GM21515 (cell line): ENCODE data around the gene PFDN2.

ENCODE experiments used
- ATAC-seq: cut with Tn5 transposase; IDR thresholded peaks from one replicate; pipeline ENCODE4 v1.9.1; 2021; ENCODE audit not compliant: unreplicated experiment

The PFDN2 gene

GRCh38 chr1:161117759-161118581 is at the start of gene PFDN2, which contains the start of gene NIT1:
Gene PFDN2, minus strand, starts transcription at chr1:161118037. Its CDS starts 11 bp downstream, at chr1:161118026.
Gene NIT1, plus strand, starts transcription at chr1:161118105. Its CDS starts 72 bp downstream, at chr1:161118177.
- ATAC-seq, result peak; percentile 72

- ATAC-seq, result no peak
Measured at GRCh38 chr1:161166669-161167548, 49.1 kb upstream of the PFDN2 start.

DNA sequence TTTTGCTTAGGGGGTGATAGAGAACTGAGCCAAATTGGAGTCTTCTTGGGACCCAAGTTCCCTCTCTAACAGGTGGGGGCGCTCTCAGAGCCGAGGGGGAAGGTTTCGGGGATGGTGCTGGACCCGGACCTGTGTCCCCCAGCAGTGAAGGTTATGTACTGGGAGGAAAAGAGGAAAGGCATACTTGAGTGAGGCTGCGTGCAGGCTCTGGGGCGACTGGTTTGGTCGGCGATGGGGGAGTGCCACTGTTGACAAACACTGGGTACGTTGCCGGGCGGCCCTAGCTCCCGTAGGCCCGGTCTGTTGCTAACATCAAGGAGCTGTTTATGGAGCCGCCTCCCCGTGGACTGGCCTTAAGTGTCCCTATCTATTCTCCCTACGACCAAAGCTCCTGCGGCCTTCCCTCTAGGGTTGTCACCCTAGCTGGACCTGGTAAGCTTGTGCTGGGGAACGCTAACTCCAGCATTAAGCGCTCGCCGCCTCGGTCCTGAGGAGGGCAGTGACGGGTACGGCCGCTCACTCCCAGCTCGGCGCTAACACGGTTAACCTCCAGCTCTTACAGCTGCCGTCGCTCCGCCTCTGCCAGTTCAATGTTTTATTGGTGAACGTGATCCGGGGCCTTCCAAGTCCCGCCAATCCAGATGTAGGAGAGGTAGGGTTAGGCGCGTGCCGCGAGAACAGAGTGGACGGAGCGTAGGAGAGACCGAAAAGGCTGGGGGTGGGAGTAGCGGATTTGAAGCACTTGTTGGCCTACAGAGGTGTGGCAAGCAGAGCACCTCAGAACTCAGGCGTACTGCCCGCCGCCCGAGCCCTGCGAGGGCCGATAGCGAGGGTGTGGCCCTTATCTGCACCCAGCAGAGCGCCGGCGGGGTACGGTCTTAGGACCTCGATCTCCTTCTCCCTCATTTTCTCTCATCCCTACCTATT is 48.2 kb upstream of the PFDN2 start, which contains the start of gene PPOX:
Gene PPOX (plus strand): TSS at position 685 of the 927 bp plus-strand sequence. CDS start 422 bp downstream, outside the sequence.
- peak; percentile 89 for ATAC-seq

DNA sequence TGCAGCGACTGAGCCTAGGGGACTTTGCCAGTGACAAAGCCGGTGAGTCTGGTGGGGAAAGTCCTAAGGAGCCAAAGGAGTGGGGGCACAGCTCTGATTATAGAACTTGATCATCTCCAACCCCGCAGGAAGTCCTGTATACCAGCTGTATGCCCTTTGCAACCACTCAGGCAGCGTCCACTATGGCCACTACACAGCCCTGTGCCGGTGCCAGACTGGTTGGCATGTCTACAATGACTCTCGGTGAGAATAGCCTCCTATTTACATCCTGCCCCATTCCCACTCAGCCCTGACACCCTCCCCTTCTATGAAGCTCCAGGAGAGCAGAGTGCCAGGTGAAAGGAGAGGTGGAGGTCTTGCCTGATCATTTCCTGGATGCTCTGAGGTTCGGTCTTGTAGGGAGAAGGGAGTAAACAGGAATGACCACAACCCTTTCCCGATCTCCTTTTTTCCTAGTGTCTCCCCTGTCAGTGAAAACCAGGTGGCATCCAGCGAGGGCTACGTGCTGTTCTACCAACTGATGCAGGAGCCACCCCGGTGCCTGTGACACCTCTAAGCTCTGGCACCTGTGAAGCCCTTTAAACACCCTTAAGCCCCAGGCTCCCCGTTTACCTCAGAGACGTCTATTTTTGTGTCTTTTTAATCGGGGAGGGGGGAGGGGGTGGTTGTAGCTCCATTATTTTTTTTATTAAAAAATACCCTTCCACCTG is 47.2 kb upstream of the PFDN2 start:
- no peak for ATAC-seq

DNA sequence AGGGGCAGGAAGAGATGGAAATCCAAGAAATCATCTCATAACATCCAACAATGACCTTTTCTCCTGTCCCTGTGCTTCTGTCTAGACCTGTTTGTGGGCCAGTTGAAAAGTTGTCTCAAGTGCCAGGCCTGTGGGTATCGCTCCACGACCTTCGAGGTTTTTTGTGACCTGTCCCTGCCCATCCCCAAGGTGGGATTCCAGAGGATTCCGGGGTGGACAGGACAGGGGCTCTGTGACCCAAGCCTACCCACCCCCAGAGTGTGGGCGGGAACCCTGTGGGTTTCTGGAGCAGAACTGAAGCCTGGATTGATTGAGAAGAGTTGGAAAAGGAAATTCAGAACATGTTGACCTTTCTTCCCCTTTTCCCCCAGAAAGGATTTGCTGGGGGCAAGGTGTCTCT is 46.0 kb upstream of the PFDN2 start:
- no peak for ATAC-seq

GRCh38 chr1:161162806-161163205 is 45.0 kb upstream of the PFDN2 start:
- ATAC-seq, result no peak

GRCh38 chr1:161162052-161162451 is 44.2 kb upstream of the PFDN2 start:
- no peak for ATAC-seq

DNA sequence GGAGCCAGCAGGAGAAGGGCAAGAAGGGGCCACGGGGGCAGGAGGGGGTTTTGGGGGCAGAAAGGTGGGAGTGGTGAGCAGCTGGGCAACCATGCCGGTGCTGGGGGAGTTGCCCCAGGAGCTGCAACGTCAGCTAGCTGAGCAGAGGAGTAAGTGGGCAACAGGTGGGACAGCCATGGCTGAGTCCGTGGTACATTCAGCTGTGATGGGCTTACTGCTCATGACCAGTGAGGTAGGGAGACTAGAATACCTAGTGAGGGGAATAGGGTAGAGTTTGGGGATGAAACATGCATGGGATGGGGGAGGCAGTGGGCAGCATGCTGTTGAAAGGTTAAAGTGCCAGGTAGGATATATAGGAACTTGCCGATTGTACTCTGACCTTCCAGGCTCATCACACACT is 43.8 kb upstream of the PFDN2 start:
- ATAC-seq, result no peak

DNA sequence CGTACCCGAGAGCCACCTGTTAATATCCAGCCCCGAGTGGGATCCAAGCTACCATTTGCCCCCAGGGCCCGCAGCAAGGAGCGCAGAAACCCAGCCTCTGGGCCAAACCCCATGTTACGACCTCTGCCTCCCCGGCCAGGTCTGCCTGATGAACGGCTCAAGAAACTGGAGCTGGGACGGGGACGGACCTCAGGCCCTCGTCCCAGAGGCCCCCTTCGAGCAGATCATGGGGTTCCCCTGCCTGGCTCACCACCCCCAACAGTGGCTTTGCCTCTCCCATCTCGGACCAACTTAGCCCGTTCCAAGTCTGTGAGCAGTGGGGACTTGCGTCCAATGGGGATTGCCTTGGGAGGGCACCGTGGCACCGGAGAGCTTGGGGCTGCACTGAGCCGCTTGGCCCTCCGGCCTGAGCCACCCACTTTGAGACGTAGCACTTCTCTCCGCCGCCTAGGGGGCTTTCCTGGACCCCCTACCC is 42.9 kb upstream of the PFDN2 start:
- no peak for ATAC-seq

DNA sequence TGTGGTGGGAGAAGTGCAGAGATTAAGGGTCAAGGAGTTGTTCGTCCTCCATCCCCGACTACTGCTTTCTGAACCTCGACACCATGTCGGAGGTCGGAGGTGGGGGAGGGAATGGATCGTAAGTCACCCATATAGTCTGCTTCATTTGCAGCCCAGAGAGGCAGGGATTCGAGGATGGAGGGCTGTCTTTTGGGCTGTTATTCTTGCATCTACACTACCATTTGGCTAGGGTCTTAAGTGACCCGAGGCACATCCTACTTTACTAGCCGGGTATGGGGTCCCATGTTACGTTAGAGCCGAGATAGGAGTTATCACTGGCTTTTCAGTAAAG is 42.0 kb upstream of the PFDN2 start:
- no peak for ATAC-seq

- ATAC-seq, result peak; percentile 73
Measured at GRCh38 chr1:161159087-161159912, 41.5 kb upstream of the PFDN2 start, which contains the start of gene USP21. Gene USP21, plus strand, starts transcription at chr1:161159500. Its CDS starts 1,141 bp downstream, at chr1:161160641.

- no peak for ATAC-seq
Measured at GRCh38 chr1:161158316-161159010, 40.6 kb upstream of the PFDN2 start.

- ATAC-seq, result no peak
Measured at GRCh38 chr1:161157867-161158266, 40.0 kb upstream of the PFDN2 start.

- peak; percentile 80 for ATAC-seq
Measured at GRCh38 chr1:161153682-161154337, 36.0 kb upstream of the PFDN2 start, which contains the start of gene UFC1. Gene UFC1, plus strand, starts transcription at chr1:161153978. Its CDS starts 20 bp downstream, at chr1:161153998.

DNA sequence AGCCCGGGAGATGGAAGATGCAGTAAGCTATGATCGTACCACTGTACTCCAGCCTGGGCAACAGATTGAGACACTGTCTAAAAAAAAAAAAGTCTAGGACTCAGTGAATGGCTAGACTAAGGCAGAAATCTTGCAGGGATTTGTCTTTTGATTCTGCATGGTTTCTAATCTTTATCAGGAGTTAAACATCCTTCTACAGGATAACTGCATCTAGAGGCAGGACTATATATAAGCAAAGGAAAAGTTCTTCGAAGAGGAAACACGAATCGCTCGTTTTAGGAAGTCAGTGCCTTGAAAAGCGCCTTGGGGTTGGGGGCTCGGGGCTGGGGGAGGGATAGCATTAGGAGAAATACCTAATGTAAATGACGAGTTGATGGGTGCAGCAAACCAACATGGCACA is 35.3 kb upstream of the PFDN2 start:
- no peak for ATAC-seq

DNA sequence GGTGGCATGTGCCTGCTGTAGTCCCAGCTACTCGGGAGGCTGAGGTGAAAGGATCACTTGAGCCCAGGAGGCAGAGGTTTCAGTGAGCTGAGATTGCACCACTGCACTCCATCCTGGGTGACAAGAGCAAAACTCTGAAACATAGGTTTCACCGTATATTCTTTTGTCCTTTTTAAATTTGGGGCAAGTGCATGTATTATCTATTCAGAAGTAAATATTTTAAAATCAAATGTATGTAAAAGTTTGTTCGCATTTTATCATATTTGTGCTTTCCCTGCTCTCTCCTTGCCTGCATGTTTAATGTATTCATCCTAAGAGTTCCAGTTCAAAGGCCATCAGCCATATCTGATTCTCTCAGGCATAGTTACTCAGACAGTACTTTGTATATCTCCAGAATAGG is 28.0 kb upstream of the PFDN2 start:
- ATAC-seq, result no peak

GRCh38 chr1:161140755-161141400 is 23.0 kb upstream of the PFDN2 start:
- ATAC-seq, result no peak
